ENCODE measurements around the gene XPNPEP2.

GRCh38 chrX:129759576-129760061 lies 20.8 kb downstream of the XPNPEP2 start:
- TF ChIP-seq, protein P1, sequence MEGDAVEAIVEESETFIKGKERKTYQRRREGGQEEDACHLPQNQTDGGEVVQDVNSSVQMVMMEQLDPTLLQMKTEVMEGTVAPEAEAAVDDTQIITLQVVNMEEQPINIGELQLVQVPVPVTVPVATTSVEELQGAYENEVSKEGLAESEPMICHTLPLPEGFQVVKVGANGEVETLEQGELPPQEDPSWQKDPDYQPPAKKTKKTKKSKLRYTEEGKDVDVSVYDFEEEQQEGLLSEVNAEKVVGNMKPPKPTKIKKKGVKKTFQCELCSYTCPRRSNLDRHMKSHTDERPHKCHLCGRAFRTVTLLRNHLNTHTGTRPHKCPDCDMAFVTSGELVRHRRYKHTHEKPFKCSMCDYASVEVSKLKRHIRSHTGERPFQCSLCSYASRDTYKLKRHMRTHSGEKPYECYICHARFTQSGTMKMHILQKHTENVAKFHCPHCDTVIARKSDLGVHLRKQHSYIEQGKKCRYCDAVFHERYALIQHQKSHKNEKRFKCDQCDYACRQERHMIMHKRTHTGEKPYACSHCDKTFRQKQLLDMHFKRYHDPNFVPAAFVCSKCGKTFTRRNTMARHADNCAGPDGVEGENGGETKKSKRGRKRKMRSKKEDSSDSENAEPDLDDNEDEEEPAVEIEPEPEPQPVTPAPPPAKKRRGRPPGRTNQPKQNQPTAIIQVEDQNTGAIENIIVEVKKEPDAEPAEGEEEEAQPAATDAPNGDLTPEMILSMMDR (IDR thresholded peaks at IDR 0.05; ENCODE audit: insufficient read depth, low read depth, low read length), result peak; percentile 12
- TF ChIP-seq EZH2 (IDR thresholded peaks at IDR 0.05; ENCODE audit: insufficient read depth, low read length), result no peak
